ENCODE measurements around the gene CEP170. TPM values are rescaled to one million over a fixed set of nuclear protein-coding genes. Genes with fewer than 3 reads are reported as not detected.
"Not testable (repeated sequence)": the region's sequence is repeated elsewhere in the genome, so short reads cannot be mapped to it uniquely, and the experiment has no call there.

Gene CEP170
- total and polyA plus RNA-seq, 2 donors, result 16.2 to 163 TPM

DNA sequence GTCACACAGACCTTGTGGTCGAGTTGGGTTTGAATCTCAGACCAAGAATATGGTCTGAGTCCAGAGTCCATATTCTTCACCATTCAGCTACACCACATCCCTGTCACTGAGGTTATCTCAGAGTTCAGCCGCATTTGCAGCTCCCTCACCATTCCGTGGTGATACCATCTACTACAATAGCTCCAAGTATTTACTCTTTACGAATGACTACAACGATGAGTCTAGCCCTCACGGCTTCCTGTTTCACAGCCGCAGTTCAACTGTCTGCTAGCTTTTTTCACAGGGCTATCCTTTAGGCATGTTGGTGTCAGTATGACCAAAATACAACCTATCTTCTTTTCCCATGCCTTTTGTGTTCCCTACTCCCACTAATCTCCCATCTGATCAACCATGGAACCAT is 104.2 kb downstream of the CEP170 start:
- H3K4me3 ChIP-seq (ENCODE audit: low read depth, low read length); H3K4me1 ChIP-seq (ENCODE audit: insufficient read depth); DNase-seq (ENCODE audit: extremely low spot score); H3K27ac ChIP-seq (ENCODE audit: low read depth); H3K36me3 ChIP-seq (ENCODE audit: insufficient read depth): not testable (repeated sequence)
- WGBS, result 86% methylated on average over 7 of the region's 7 CpGs

DNA sequence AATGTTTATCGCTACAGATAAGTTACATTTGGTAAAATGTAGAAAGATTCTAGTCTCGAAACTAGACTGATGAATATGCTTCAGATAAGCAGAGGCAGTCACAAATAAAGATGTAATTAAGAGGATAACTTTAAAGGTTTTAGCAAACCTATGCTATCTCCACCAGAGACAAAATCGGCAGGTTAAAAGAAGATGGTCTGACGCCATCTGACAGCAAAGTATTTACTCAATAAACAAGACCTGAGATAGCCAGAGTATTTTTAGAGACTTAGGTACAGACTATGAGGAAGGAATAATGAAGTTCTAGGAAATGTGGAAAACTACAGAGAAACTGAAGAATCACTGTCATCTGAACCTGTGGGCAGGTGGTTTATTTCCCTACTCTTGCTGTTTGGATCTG is 106.0 kb downstream of the CEP170 start:
- WGBS, result 89% methylated on average over 4 of the region's 4 CpGs
- H3K4me1 ChIP-seq (ENCODE audit: insufficient read depth); DNase-seq (ENCODE audit: extremely low spot score); H3K36me3 ChIP-seq (ENCODE audit: insufficient read depth); H3K27ac ChIP-seq (ENCODE audit: low read depth); H3K4me3 ChIP-seq (ENCODE audit: low read depth, low read length): not testable (repeated sequence)

DNA sequence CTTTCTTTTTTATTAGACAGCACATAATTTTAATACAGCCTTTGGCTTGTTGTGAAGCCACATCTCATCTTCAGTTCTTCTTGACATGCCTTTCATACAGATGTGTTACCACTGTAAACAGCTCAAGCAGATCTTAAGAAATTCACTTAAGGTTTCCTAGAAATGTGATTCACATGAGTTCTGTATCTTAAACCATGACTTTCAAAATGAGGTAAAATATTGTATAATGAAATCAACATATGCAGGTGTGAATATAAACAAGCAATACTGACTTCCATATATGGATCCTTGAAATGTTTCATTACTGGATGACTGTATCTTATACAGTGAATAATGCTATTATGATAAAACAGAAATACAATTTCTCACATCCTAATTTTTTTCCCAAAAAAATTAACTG is 107.7 kb downstream of the CEP170 start:
- not testable (repeated sequence) for DNase-seq (ENCODE audit: extremely low spot score); H3K27ac ChIP-seq (ENCODE audit: low read depth); H3K36me3 ChIP-seq (ENCODE audit: insufficient read depth); H3K4me1 ChIP-seq (ENCODE audit: insufficient read depth); H3K4me3 ChIP-seq (ENCODE audit: low read depth, low read length)

DNA sequence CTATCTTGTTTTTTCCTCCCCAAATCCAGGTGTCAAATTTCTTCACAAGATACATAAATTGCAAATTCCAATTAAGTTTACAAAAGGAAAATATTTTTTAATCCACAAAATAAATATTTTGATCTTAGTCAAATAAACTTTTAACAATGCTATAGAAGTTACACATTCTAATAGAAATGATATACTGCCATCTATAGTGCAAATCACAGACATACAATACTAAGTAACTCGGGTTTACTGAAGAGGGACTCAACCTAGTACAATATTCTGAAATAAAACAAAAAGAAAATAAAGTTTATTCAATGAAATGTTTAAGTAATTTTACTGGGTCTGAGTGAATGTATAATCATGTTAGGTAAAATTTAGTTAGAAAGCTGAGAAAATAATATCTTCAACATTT is 114.6 kb downstream of the CEP170 start:
- not testable (repeated sequence) for DNase-seq (ENCODE audit: extremely low spot score); H3K4me3 ChIP-seq (ENCODE audit: low read depth, low read length); H3K27ac ChIP-seq (ENCODE audit: low read depth); H3K36me3 ChIP-seq (ENCODE audit: insufficient read depth); H3K4me1 ChIP-seq (ENCODE audit: insufficient read depth)
- 60% methylated on average over 1 of the region's 1 CpG for WGBS

GRCh38 chr1:243122876-243123409 is 132.1 kb downstream of the CEP170 start:
- 56% methylated on average over 5 of the region's 5 CpGs for WGBS
- H3K4me1 ChIP-seq (ENCODE audit: insufficient read depth); DNase-seq (ENCODE audit: extremely low spot score); H3K4me3 ChIP-seq (ENCODE audit: low read depth, low read length); H3K27ac ChIP-seq (ENCODE audit: low read depth); H3K36me3 ChIP-seq (ENCODE audit: insufficient read depth): not testable (repeated sequence)

DNA sequence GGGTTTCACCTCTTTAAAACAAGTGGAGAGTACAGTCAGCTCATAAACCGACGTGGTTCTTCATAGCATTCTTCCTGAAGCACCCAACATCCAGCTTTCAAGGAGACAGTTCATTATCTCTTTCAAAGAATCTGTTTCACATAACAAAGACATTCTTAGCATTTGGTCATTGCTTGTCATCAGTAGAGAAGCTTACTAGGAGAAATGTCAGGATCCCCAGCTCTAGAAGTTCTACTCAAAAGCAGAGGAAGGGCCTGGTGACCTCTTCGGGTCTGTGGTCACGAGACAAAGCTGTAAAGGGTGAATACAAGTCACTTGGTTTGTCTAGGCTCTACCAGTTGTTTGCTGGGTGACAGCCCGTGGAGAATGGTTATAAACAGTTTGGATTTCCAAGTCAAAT is 133.1 kb downstream of the CEP170 start:
- not testable (repeated sequence) for H3K4me3 ChIP-seq (ENCODE audit: low read depth, low read length); DNase-seq (ENCODE audit: extremely low spot score); H3K36me3 ChIP-seq (ENCODE audit: insufficient read depth); H3K4me1 ChIP-seq (ENCODE audit: insufficient read depth); H3K27ac ChIP-seq (ENCODE audit: low read depth)
- 79% methylated on average over 3 of the region's 5 CpGs for WGBS

DNA sequence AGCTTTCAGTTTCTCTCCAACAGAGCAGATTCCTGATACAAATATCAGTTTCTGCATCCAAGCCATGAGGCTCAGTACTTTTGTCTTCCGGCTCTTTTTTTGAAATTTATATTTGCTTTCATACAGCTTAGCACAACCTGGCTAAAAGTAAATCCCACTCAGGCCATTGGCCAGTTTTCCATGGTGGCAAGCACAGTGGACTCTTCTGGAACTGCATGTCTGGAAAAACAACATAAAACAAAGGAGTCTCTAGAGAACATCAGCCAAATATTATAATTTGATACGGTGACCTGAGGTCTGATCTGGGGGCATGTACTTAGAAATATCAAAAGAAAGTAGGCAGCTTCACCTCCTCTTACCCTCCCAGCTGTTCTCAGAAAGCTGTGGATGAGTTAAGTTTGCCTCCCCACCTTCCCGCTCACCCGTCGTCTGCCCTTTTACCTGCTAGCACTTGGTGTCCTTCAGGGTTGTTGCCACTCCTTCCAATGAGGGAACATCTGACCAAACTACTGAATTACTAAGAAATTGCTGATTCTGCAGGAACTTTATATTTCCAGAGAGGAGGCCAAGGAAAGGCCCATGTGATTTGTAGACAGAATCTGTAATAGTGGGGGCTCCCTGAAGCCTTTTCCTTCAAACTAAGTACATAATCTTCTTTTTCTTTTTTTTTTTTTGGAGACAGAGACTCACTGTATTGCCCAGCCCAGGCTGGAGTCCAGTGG is 136.3 kb downstream of the CEP170 start:
- not testable (repeated sequence) for H3K4me1 ChIP-seq (ENCODE audit: insufficient read depth); H3K4me3 ChIP-seq (ENCODE audit: low read depth, low read length); H3K27ac ChIP-seq (ENCODE audit: low read depth); DNase-seq (ENCODE audit: extremely low spot score); H3K36me3 ChIP-seq (ENCODE audit: insufficient read depth)
- 93% methylated on average over 5 of the region's 5 CpGs for WGBS

DNA sequence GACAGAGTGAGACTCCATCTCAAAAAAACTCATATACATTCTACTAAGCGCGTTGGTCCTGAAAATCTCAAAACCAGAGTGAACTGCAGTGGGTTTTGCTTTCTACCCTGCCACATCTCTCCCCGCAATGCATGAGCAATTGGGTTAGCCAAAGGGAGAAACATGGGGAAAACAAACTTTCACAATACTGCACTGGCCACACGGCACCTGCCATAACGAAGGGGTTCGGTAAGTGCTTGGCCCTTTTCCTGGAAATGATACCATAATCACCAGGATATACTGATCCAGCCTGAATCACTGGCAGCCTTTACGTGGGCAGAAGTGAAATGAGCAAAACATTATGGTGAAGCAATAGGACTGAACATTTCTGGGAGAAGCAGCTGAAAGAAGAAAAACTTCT is 138.9 kb downstream of the CEP170 start:
- WGBS, result 78% methylated on average over 7 of the region's 7 CpGs
- DNase-seq (ENCODE audit: extremely low spot score), result not testable (repeated sequence)

DNA sequence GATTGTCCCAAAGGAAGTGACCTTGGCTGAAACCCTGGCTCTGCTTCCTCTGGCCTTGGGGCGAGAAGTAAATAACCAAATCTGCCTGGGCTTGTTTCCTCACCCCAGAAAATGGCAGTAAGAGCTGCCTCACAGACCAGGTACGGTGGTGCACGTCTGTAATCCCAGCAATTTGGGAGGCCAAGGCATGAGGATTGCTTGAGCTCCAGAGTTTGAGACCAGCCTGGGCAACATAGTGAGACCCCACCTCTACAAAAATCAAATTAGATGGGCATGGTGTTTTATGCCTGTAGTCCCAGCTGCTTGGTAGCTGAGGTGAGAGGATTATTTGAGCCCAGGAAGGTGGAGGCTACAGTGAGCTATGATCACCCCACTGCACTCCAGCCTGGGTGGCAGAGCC is 140.3 kb downstream of the CEP170 start:
- H3K27ac ChIP-seq (ENCODE audit: low read depth); H3K36me3 ChIP-seq (ENCODE audit: insufficient read depth); DNase-seq (ENCODE audit: extremely low spot score); H3K4me1 ChIP-seq (ENCODE audit: insufficient read depth); H3K4me3 ChIP-seq (ENCODE audit: low read depth, low read length): not testable (repeated sequence)
- 79% methylated on average over 3 of the region's 3 CpGs for WGBS

More for the DNA sequence above, 138.9 kb downstream of the CEP170 start:
- not testable (repeated sequence) for H3K36me3 ChIP-seq (ENCODE audit: insufficient read depth); H3K4me3 ChIP-seq (ENCODE audit: low read depth, low read length); H3K4me1 ChIP-seq (ENCODE audit: insufficient read depth); H3K27ac ChIP-seq (ENCODE audit: low read depth)

DNA sequence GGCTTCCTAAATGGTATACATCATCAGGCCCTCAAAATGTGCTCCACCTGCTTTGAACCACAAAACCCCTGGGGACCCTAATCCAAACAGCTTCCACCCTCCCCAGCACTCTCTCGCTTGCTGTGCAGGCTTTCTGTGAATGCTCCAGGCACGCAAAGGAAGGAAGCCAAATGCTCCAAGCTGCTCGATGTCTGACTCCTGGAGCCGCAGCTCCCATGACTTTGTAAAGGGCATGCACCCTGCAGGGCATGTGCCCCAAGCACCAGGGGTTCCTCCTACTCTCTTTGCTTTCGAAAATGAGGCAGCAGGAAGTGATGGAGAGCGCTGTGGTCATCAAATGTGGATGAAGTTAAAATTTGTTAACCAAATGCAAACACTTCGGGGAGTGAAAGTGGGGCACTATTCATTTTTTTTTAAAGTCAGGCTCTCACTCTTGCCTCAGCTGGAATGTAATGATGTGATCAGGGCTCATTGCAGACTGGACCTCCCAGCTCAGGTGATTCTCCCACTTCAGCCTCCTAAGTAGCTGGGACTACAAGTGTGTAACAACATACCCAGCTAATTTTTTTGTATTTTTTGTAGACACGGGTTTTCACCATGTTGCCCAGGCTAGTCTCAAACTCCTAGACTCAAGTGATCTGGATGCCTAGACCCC is 140.9 kb downstream of the CEP170 start:
- WGBS, result 19% methylated on average over 8 of the region's 8 CpGs
- not testable (repeated sequence) for H3K27ac ChIP-seq (ENCODE audit: low read depth); H3K4me1 ChIP-seq (ENCODE audit: insufficient read depth); H3K4me3 ChIP-seq (ENCODE audit: low read depth, low read length); H3K36me3 ChIP-seq (ENCODE audit: insufficient read depth); DNase-seq (ENCODE audit: extremely low spot score)

DNA sequence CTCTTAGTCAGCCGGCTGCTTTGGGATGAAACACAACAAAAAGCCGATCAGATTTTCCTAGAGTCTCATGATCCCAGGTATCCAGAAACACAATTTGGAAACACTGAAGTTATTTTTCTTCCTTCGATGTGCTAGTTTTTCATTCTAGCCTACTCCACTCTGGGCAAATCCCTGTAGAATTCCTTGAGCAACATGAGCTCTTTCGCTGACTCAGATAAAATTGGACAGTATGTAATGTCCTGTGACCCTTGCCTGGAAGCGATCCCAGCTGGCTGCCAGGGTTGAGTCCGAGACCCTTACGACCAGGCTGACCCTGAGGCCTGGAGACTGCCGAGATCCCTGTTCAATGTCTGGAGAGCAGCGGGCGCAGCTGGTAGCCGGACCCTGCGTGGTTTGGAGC is 147.9 kb downstream of the CEP170 start:
- not testable (repeated sequence) for H3K4me1 ChIP-seq (ENCODE audit: insufficient read depth); DNase-seq (ENCODE audit: extremely low spot score); H3K36me3 ChIP-seq (ENCODE audit: insufficient read depth); H3K4me3 ChIP-seq (ENCODE audit: low read depth, low read length); H3K27ac ChIP-seq (ENCODE audit: low read depth)
- WGBS, result 90% methylated on average over 12 of the region's 12 CpGs

- not testable (repeated sequence) for H3K4me1 ChIP-seq (ENCODE audit: insufficient read depth); H3K36me3 ChIP-seq (ENCODE audit: insufficient read depth); H3K27ac ChIP-seq (ENCODE audit: low read depth); DNase-seq (ENCODE audit: extremely low spot score); H3K4me3 ChIP-seq (ENCODE audit: low read depth, low read length)
- WGBS, result 55% methylated on average over 6 of the region's 6 CpGs
These were observed 149.3 kb downstream of the CEP170 start for GRCh38 chr1:243105652-243106332.

DNA sequence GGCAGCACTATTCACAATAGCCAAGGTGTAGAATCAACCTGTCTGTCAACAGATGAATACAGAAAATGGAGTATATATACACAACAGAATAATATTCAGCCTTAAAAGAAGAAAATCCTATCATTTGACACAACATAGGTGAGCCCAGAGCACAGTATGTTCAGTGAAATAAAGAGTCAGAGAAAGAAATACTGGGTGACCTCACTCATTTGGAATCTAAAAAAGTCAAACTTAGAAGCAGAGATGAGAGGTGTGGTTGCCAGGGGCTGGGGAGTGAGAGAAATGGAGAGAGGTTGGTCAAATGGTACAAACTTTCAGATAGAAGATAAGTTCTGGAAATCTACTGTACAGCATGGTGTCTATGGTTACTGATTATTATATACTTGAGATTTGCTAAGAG is 150.0 kb downstream of the CEP170 start:
- H3K36me3 ChIP-seq (ENCODE audit: insufficient read depth); H3K4me3 ChIP-seq (ENCODE audit: low read depth, low read length); H3K4me1 ChIP-seq (ENCODE audit: insufficient read depth); H3K27ac ChIP-seq (ENCODE audit: low read depth); DNase-seq (ENCODE audit: extremely low spot score): not testable (repeated sequence)

DNA sequence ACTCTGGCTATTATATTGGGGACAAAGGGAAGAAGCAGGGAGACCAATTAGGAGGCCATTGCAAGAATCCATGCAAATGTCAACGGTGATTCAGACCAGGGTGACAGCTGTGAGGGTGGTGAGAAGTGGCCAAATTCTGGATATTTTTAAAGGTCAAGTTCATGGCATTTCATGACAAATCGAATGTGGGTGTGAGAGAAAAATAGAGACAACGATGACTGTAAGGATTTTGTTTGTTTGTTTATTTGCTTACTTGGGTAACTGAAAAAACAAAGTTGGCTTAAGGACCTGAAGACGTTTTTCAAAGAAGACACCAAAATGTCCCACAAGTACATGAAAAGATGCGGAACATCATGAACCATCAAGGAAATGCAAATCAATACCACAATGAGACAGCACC is 150.6 kb downstream of the CEP170 start:
- WGBS, result 77% methylated on average over 5 of the region's 5 CpGs
- H3K27ac ChIP-seq (ENCODE audit: low read depth); H3K4me3 ChIP-seq (ENCODE audit: low read depth, low read length); H3K4me1 ChIP-seq (ENCODE audit: insufficient read depth); H3K36me3 ChIP-seq (ENCODE audit: insufficient read depth); DNase-seq (ENCODE audit: extremely low spot score): not testable (repeated sequence)

Measured in urinary bladder (tissue), 4 donors.